GM23338 (cell line): Measurements from ENCODE around the gene GRIN1. TPM values are rescaled to one million over a fixed set of nuclear protein-coding genes. Genes with fewer than 3 reads are reported as not detected.

Source experiments
- ATAC-seq: fragments of 200-7000 bp; cut with Tn5 transposase; 3 replicates; pipeline ENCODE4 v1.9.1; 2020
- DNase-seq: peaks from one replicate; pipeline ENCODE4 v3.0.0-alpha.2; 2015; ENCODE audit warnings: low spot score
- H2AFZ ChIP-seq: fragments of 200-600 bp; sonication (generic); 2 replicates; pipeline ENCODE4 v1.8.0; 2016; ENCODE audit warnings: antibody characterized with exemption, mild to moderate bottlenecking, moderate library complexity
- H3F3A ChIP-seq: fragments of 200-600 bp; sonication (generic); replicated peaks from 2 replicates; pipeline ENCODE4 v1.8.0; 2017; ENCODE audit warnings: antibody characterized with exemption, mixed run types, low read depth
- H3K27ac ChIP-seq: fragments of 200-600 bp; sonication (generic); 2 replicates; pipeline ENCODE4 v1.6.1; 2016; ENCODE audit warnings: low read depth
- H3K27me3 ChIP-seq: fragments of 200-600 bp; sonication (generic); 2 replicates; pipeline ENCODE4 v1.8.0; 2016; ENCODE audit warnings: mild to moderate bottlenecking, mixed run types, moderate library complexity; ENCODE audit not compliant: insufficient read depth
- H3K36me3 ChIP-seq: fragments of 200-600 bp; sonication (generic); 2 replicates; pipeline ENCODE4 v1.8.0; 2016; ENCODE audit warnings: mild to moderate bottlenecking; ENCODE audit not compliant: insufficient read depth
- H3K4me1 ChIP-seq: fragments of 200-600 bp; sonication (generic); 2 replicates; pipeline ENCODE4 v1.8.0; 2016; ENCODE audit warnings: mild to moderate bottlenecking, moderate library complexity; ENCODE audit not compliant: insufficient read depth
- H3K4me2 ChIP-seq: fragments of 200-600 bp; sonication (generic); 2 replicates; pipeline ENCODE4 v1.7.1; 2017; ENCODE audit warnings: mixed run types
- H3K4me3 ChIP-seq: fragments of 200-600 bp; sonication (generic); 2 replicates; pipeline ENCODE4 v1.6.1; 2016; ENCODE audit warnings: mixed run types
- H3K79me2 ChIP-seq: fragments of 200-600 bp; sonication (generic); replicated peaks from 2 replicates; pipeline ENCODE4 v1.8.0; 2017; ENCODE audit warnings: mild to moderate bottlenecking; ENCODE audit not compliant: insufficient read depth
- H3K9me2 ChIP-seq: fragments of 200-600 bp; sonication (generic); 2 replicates; pipeline ENCODE4 v1.8.0; 2017; ENCODE audit not compliant: insufficient read depth
- H4K20me1 ChIP-seq: fragments of 200-600 bp; sonication (generic); replicated peaks from 2 replicates; pipeline ENCODE4 v1.8.0; 2017; ENCODE audit warnings: mild to moderate bottlenecking; ENCODE audit not compliant: insufficient read depth
- H3K27ac Mint-ChIP-seq: 2 replicates; pipeline ENCODE4 v1.8.0; 2020; ENCODE audit warnings: inconsistent platforms, mild to moderate bottlenecking, moderate library complexity, mixed read lengths
- H3K27me3 Mint-ChIP-seq: 3 replicates; pipeline ENCODE4 v1.8.0; 2022; ENCODE audit warnings: low read depth, mild to moderate bottlenecking, moderate library complexity, mixed read lengths, inconsistent platforms; ENCODE audit not compliant: insufficient read depth, poor library complexity
- H3K36me3 Mint-ChIP-seq: 3 replicates; pipeline ENCODE4 v1.8.0; 2021; ENCODE audit warnings: low read depth, mild to moderate bottlenecking, inconsistent platforms, moderate library complexity, mixed read lengths
- H3K4me1 Mint-ChIP-seq: 3 replicates; pipeline ENCODE4 v1.8.0; 2020; ENCODE audit warnings: mild to moderate bottlenecking, inconsistent platforms, mixed read lengths
- H3K4me3 Mint-ChIP-seq: 3 replicates; pipeline ENCODE4 v1.8.0; 2021; ENCODE audit warnings: moderate library complexity, mild to moderate bottlenecking, inconsistent platforms, mixed read lengths
- H3K9me3 Mint-ChIP-seq: 3 replicates; pipeline ENCODE4 v1.8.0; 2020; ENCODE audit warnings: moderate library complexity, mild to moderate bottlenecking, inconsistent platforms, mixed read lengths
- CREB1 ChIP-seq: fragments of 250-450 bp; sonication (Bioruptor Pico); IDR thresholded peaks from 2 replicates; pipeline ENCODE4 v1.5.0; 2020; ENCODE audit warnings: low read depth, mild to moderate bottlenecking, moderate library complexity
- EZH2phosphoT487 ChIP-seq: fragments of 200-600 bp; sonication (generic); IDR thresholded peaks from one replicate; pipeline ENCODE4 v1.8.1; 2018; ENCODE audit warnings: antibody characterized with exemption; ENCODE audit not compliant: unreplicated experiment
- JUNB ChIP-seq: IDR thresholded peaks from one replicate; pipeline ENCODE4 v1.6.1; 2016; ENCODE audit warnings: antibody characterized with exemption; ENCODE audit not compliant: unreplicated experiment
- NANOG ChIP-seq: IDR thresholded peaks from 2 replicates; pipeline ENCODE4 v1.6.1; 2016; ENCODE audit warnings: antibody characterized with exemption, borderline replicate concordance
- POLR2AphosphoS5 ChIP-seq: IDR thresholded peaks from 2 replicates; pipeline ENCODE4 v1.6.1; 2016; ENCODE audit warnings: antibody characterized with exemption, low read depth
- STAT1 ChIP-seq: IDR thresholded peaks from one replicate; pipeline ENCODE4 v1.6.1; 2016; ENCODE audit warnings: antibody characterized with exemption; ENCODE audit not compliant: unreplicated experiment
- ZNF114 ChIP-seq: fragments of 250-450 bp; sonication (Bioruptor Pico); IDR thresholded peaks from 2 replicates; pipeline ENCODE4 v1.5.0; 2020; ENCODE audit warnings: mild to moderate bottlenecking, moderate library complexity
- ZNF331 ChIP-seq: fragments of 250-450 bp; sonication (Bioruptor Pico); IDR thresholded peaks from 2 replicates; pipeline ENCODE4 v1.5.0; 2020; ENCODE audit warnings: low read depth, mild to moderate bottlenecking, moderate library complexity
- polyA plus RNA-seq: library from polyadenylated mRNA; unstranded; fragments of >200 nt; fragmentation: Nextera tagmentation; extraction: Ambion mirVana; gene quantifications from 2 replicates; pipeline ENCODE4 v1.2.1, GENCODE V29; 2016
- total RNA-seq: library from RNA; depleted of rRNA; stranded (reverse); fragments of >200 nt; shearing (Covaris generic); gene quantifications from 2 replicates; pipeline ENCODE4 v1.2.3, GENCODE V29; 2014
- TF ChIP-seq, protein P1 (sequence below), 2 experiments: fragments of 200-600 bp in 1 of 2; sonication (generic) in 1 of 2; conservative IDR thresholded peaks; 2 replicates each; pipeline versions ENCODE4 v1.5.1 to v1.6.1; 2016 to 2017; ENCODE audit warnings: antibody characterized with exemption in 2 of 2, low read depth in 2 of 2, mild to moderate bottlenecking in 2 of 2, moderate library complexity in 1 of 2

GRIN1 gene
- total and polyA plus RNA-seq, 2 experiments from 2014 or later = 2.7 to 5.5 TPM

DNA sequence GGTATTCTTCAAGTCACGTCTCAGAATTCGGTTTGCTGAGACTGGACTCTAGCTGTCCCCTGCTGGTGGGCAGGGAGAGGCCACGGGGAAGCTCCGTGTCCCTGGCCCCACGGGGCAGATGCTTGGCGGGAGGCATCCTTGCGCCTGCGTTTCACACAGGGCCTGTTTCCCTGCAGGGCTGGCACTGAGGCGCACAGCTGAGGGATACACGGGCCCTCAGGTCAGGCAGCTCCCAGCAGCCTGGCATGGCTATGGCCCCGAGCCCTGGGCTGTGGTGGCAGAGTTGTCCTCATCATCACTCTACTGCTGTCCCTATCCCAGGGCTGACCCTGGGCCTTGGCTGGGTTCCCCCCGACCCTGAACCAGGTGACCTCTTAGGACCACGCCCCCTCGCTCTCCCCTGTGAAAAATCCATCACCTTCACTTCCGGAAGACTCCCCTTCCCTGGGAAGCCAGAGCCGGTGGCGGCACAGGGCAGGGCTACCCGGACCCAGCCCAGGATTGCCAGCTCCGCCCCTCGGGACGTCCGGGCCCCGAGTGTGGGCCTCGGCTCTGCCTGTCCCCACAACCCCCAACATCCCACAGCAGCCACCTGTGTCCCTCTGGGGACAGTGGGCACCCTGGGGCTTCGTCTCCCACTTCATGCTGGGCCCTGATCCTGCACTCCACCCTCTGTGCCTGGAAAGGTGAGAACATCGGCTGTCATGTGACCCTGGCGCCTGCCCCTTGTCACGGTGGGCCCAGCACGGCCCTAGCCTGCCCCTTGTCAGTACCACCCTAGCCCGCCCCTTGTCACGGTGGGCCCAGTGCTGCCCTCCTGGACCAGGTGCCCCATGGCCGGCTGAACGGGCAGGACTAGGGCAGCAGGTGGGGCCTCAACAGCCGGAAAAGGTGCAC is 29.5 kb upstream of the GRIN1 start:
- ATAC-seq (no peak), DNase-seq (no peak)
- no peaks in the 10 kb centered on the region for H3K4me1 ChIP-seq
- no peak overlapping the region for H3K27ac ChIP-seq
- no peaks in the 10 kb centered on the region for H3K9me2 ChIP-seq
- no peaks in the 10 kb centered on the region for H3K79me2 ChIP-seq
- H3K27me3 Mint-ChIP-seq = peaks cover 12% of the 10 kb centered on the region
- no peaks in the 10 kb centered on the region; the same call in 1 of the 2 replicates for H4K20me1 ChIP-seq
- no peaks in the 10 kb centered on the region for H3K4me1 Mint-ChIP-seq
- H3K4me2 ChIP-seq = no peak overlapping the region
- H3K9me3 Mint-ChIP-seq = no peaks in the 10 kb centered on the region
- no peaks in the 10 kb centered on the region for H3K36me3 ChIP-seq
- no peak overlapping the region for H3K4me3 ChIP-seq
- H3K27me3 ChIP-seq = peaks cover 17% of the 10 kb centered on the region
- H2AFZ ChIP-seq = no peak overlapping the region
- TF ChIP-seq CREB1 (no peak), ZNF114 (CRISPR knock-in tag) (no peak), EZH2phosphoT487 (no peak), NANOG (no peak), ZNF331 (CRISPR knock-in tag) (no peak)
- TF ChIP-seq, protein P1, sequence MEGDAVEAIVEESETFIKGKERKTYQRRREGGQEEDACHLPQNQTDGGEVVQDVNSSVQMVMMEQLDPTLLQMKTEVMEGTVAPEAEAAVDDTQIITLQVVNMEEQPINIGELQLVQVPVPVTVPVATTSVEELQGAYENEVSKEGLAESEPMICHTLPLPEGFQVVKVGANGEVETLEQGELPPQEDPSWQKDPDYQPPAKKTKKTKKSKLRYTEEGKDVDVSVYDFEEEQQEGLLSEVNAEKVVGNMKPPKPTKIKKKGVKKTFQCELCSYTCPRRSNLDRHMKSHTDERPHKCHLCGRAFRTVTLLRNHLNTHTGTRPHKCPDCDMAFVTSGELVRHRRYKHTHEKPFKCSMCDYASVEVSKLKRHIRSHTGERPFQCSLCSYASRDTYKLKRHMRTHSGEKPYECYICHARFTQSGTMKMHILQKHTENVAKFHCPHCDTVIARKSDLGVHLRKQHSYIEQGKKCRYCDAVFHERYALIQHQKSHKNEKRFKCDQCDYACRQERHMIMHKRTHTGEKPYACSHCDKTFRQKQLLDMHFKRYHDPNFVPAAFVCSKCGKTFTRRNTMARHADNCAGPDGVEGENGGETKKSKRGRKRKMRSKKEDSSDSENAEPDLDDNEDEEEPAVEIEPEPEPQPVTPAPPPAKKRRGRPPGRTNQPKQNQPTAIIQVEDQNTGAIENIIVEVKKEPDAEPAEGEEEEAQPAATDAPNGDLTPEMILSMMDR (conservative IDR thresholded peaks at IDR 0.05; ENCODE audit: low read depth in 2 of 2) = no peak
- H3K4me3 Mint-ChIP-seq = no peak overlapping the region
- H3F3A ChIP-seq = no peaks in the 10 kb centered on the region
- H3K27ac Mint-ChIP-seq = no peak overlapping the region
- H3K36me3 Mint-ChIP-seq = peaks cover 10% of the 10 kb centered on the region; the same call in 2 of the 3 replicates

DNA sequence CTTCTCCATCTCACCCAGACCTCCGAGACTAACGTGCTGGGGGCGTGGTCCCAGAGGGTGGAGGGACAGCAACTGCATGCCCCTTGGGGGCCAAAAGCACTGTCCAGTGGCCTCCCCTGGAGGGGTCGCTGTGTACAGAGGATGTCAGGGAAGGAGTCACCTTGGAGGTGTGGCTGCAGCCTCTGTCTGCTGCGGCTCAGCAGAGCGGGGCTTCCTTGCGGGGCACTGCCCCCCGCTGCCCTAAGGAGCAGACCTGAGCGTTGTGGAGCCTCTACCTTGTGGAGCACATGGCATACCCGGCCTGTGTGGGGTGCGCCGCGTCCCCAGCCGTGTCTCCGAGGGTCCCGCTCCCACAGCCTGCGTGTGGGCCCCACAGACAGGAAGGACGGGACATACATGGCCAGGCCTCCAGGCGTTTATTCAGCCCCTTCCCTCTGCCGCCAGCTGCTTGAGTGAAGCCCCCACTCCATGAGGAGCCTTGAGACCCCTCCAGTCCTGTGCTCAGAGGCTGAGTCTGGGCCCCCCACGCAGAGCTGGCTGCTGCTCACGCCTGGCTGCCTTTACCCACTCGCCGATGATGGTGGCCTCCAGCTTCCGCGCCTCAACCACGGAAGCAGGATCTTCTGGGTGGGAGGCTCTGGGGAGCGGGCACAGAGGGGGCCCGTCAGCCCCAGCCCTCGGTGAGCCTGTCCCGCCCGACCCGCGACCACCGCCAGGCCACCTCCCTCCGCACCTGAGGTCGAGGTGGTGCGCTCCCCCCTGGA is 28.6 kb upstream of the GRIN1 start:
- H3F3A ChIP-seq = no peaks in the 10 kb centered on the region
- peaks cover 5% of the 10 kb centered on the region; the same call in 1 of the 3 replicates for H3K36me3 Mint-ChIP-seq
- H2AFZ ChIP-seq = no peak overlapping the region
- no peak for DNase-seq
- H3K27me3 Mint-ChIP-seq = peaks cover 18% of the 10 kb centered on the region
- H4K20me1 ChIP-seq = no peaks in the 10 kb centered on the region
- peaks cover 26% of the 10 kb centered on the region for H3K27me3 ChIP-seq
- no peak for ATAC-seq
- no peak overlapping the region for H3K4me3 Mint-ChIP-seq
- H3K9me2 ChIP-seq = no peaks in the 10 kb centered on the region
- H3K4me1 ChIP-seq = no peaks in the 10 kb centered on the region; the same call in 1 of the 2 replicates
- H3K27ac ChIP-seq = no peak overlapping the region
- H3K79me2 ChIP-seq = no peaks in the 10 kb centered on the region
- H3K27ac Mint-ChIP-seq = no peak overlapping the region
- no peak overlapping the region for H3K4me2 ChIP-seq
- no peak overlapping the region for H3K4me3 ChIP-seq
- H3K36me3 ChIP-seq = no peaks in the 10 kb centered on the region
- H3K9me3 Mint-ChIP-seq = no peaks in the 10 kb centered on the region
- no peaks in the 10 kb centered on the region for H3K4me1 Mint-ChIP-seq
- TF ChIP-seq ZNF114 (CRISPR knock-in tag) = no peak
- TF ChIP-seq STAT1 = no peak
- no peak for TF ChIP-seq JUNB
- no peak for TF ChIP-seq POLR2AphosphoS5
- no peak for TF ChIP-seq NANOG
- no peak for TF ChIP-seq CREB1
- TF ChIP-seq, protein P1 (conservative IDR thresholded peaks at IDR 0.05; ENCODE audit: low read depth in 2 of 2) = no peak
